Neural cell (in vitro differentiated cells): ENCODE data around the gene ARHGEF2. TPM values are rescaled to one million over a fixed set of nuclear protein-coding genes. Genes with fewer than 3 reads are reported as not detected.

Experiments used
- H2AFZ ChIP-seq: fragments of 200-600, 300-800 bp; sonication (generic), shearing (Covaris generic); 2 replicates; pipeline ENCODE4 v1.6.0; 2014; ENCODE audit warnings: low read depth, mild to moderate bottlenecking, antibody characterized with exemption, low read length, moderate library complexity
- H3F3A ChIP-seq: fragments of 200-600 bp; shearing (Covaris generic); 2 replicates; pipeline ENCODE4 v1.6.1; 2016; ENCODE audit warnings: mild to moderate bottlenecking, moderate library complexity, mixed read lengths, antibody characterized with exemption, low read length; ENCODE audit not compliant: insufficient read depth, poor library complexity, severe bottlenecking
- H3K27ac ChIP-seq: fragments of 200-600, 300-800 bp; sonication (generic), shearing (Covaris generic); 2 replicates; pipeline ENCODE4 v1.5.1; 2014; ENCODE audit warnings: mild to moderate bottlenecking, low read length, moderate library complexity
- H3K27me3 ChIP-seq: fragments of 300-800, 200-600 bp; sonication (generic), shearing (Covaris generic); 2 replicates; pipeline ENCODE4 v1.6.0; 2014; ENCODE audit warnings: mild to moderate bottlenecking, low read depth, low read length, moderate library complexity; ENCODE audit not compliant: insufficient read depth
- H3K36me3 ChIP-seq: fragments of 300-800, 200-600 bp; sonication (generic), shearing (Covaris generic); 2 replicates; pipeline ENCODE4 v1.5.1; 2014; ENCODE audit warnings: mild to moderate bottlenecking, antibody characterized with exemption, low read length, moderate library complexity; ENCODE audit not compliant: insufficient read depth
- H3K4me2 ChIP-seq: fragments of 300-800, 200-600 bp; sonication (generic), shearing (Covaris generic); 2 replicates; pipeline ENCODE4 v1.6.0; 2014; ENCODE audit warnings: mild to moderate bottlenecking, low read length
- H3K4me3 ChIP-seq: fragments of 300-800, 200-600 bp; sonication (generic), shearing (Covaris generic); 2 replicates; pipeline ENCODE4 v1.5.1; 2014; ENCODE audit warnings: mild to moderate bottlenecking, low read length, moderate library complexity
- H3K79me2 ChIP-seq: fragments of 200-600 bp; shearing (Covaris generic); replicated peaks from 2 replicates; pipeline ENCODE4 v1.6.0; 2014; ENCODE audit warnings: mild to moderate bottlenecking, low read length, moderate library complexity; ENCODE audit not compliant: insufficient read depth
- H3K9ac ChIP-seq: fragments of 300-800, 200-600 bp; sonication (generic), shearing (Covaris generic); 2 replicates; pipeline ENCODE4 v1.6.1; 2016; ENCODE audit warnings: mild to moderate bottlenecking, low read length, mixed read lengths
- H3K9me2 ChIP-seq: fragments of 200-600 bp; shearing (Covaris generic); 2 replicates; pipeline ENCODE4 v1.6.1; 2016; ENCODE audit warnings: mild to moderate bottlenecking, low read length, mixed read lengths; ENCODE audit not compliant: insufficient read depth
- H3K9me3 ChIP-seq: fragments of 200-600, 300-800 bp; sonication (generic), shearing (Covaris generic); 2 replicates; pipeline ENCODE4 v1.6.1; 2016; ENCODE audit warnings: mild to moderate bottlenecking, mixed run types, low read length, moderate library complexity, mixed read lengths
- H4K20me1 ChIP-seq: fragments of 200-600 bp; shearing (Covaris generic); 2 replicates; pipeline ENCODE4 v1.6.1; 2016; ENCODE audit warnings: mild to moderate bottlenecking, mixed run types; ENCODE audit not compliant: insufficient read depth
- EP300 ChIP-seq: fragments of 450-650 bp; conservative IDR thresholded peaks from 2 replicates; pipeline ENCODE4 v1.6.1; 2014; ENCODE audit warnings: antibody characterized with exemption, mild to moderate bottlenecking, moderate library complexity; ENCODE audit not compliant: poor library complexity, severe bottlenecking
- EZH2 ChIP-seq: fragments of 200-600, 300-800 bp; shearing (Covaris generic), sonication (generic); IDR thresholded peaks from 2 replicates; pipeline ENCODE4 v1.6.1; 2014; ENCODE audit warnings: antibody characterized with exemption, low read length, borderline replicate concordance, mild to moderate bottlenecking; ENCODE audit not compliant: insufficient read depth, poor library complexity, severe bottlenecking
- MXI1 ChIP-seq: fragments of 450-650 bp; conservative IDR thresholded peaks from 2 replicates; pipeline ENCODE4 v1.6.1; 2014; ENCODE audit warnings: antibody characterized with exemption, mild to moderate bottlenecking; ENCODE audit not compliant: poor library complexity, severe bottlenecking
- POLR2AphosphoS5 ChIP-seq: IDR thresholded peaks from 2 replicates; pipeline ENCODE4 v1.6.1; 2012
- RAD21 ChIP-seq: fragments of 450-650 bp; conservative IDR thresholded peaks from 2 replicates; pipeline ENCODE4 v1.6.1; 2014; ENCODE audit warnings: antibody characterized with exemption, mild to moderate bottlenecking, moderate library complexity
- SMC3 ChIP-seq: fragments of 450-650 bp; conservative IDR thresholded peaks from 2 replicates; pipeline ENCODE4 v1.6.1; 2014; ENCODE audit warnings: antibody characterized with exemption, mild to moderate bottlenecking, moderate library complexity; ENCODE audit not compliant: poor library complexity
- TAF1 ChIP-seq: IDR thresholded peaks from 2 replicates; pipeline ENCODE4 v1.6.1; 2012; ENCODE audit warnings: low read depth
- polyA plus RNA-seq: library from polyadenylated mRNA; depleted of rRNA; stranded (reverse); fragments of >200 nt; gene quantifications from 2 replicates; pipeline ENCODE4 v1.2.3, GENCODE V29; 2014
- TF ChIP-seq, protein P1 (sequence below): IDR thresholded peaks from 2 replicates; pipeline ENCODE4 v1.6.1; 2012; ENCODE audit warnings: borderline replicate concordance
- TF ChIP-seq, protein P2 (sequence below): fragments of 450-650 bp; IDR thresholded peaks from 2 replicates; pipeline ENCODE4 v1.5.1; 2014; ENCODE audit warnings: antibody characterized with exemption, mild to moderate bottlenecking, moderate library complexity; ENCODE audit not compliant: poor library complexity, severe bottlenecking

Gene ARHGEF2
- polyA plus RNA-seq, 1 donor from 2014 or later: 45.1 TPM

DNA sequence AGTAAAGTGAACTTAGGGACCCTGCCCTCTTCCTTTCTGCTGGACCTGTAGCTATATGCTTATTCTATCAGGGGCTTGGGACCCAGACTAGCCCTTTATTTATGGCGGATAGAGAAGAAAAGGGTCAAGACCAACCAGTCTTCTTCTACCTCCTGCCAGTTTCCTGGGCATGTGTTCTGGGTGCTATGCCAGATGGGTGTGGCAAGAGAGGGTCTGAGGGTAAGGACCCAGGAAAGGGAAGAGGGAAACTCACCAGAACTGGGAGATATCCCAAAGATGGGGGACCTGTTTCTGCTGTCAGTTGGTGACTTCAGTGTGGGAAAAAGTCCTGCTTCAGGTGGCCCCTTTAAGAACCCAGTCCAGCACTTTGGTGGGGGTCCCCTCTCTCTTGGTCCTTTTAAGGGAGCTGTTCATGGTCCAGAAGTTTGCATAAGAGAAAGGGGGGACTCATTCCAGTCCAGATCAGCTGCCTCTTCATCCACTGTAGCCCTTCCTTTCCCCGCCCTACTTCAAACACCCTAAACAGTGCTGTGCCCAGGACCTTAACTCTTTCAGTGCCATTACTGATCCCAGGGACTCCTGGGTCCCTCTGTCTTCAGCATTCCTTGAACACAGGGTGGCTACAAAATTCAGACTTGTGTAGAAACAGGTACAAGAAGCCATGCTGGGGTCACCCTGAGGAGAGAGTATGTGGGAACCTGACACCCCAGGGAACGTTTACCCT is 24.0 kb upstream of the ARHGEF2 start:
- H3K27ac ChIP-seq: no peak overlapping the region
- H3K9ac ChIP-seq: no peak overlapping the region
- H3K4me2 ChIP-seq: no peak overlapping the region
- no peaks in the 10 kb centered on the region for H3K36me3 ChIP-seq
- no peaks in the 10 kb centered on the region for H3K9me3 ChIP-seq
- H3K27me3 ChIP-seq: no peaks in the 10 kb centered on the region
- H3K4me3 ChIP-seq: no peak overlapping the region
- no peaks in the 10 kb centered on the region for H4K20me1 ChIP-seq
- H3K9me2 ChIP-seq: no peaks in the 10 kb centered on the region
- H3F3A ChIP-seq: no peaks in the 10 kb centered on the region
- no peak overlapping the region for H2AFZ ChIP-seq
- no peaks in the 10 kb centered on the region for H3K79me2 ChIP-seq
- TF ChIP-seq, protein P1, sequence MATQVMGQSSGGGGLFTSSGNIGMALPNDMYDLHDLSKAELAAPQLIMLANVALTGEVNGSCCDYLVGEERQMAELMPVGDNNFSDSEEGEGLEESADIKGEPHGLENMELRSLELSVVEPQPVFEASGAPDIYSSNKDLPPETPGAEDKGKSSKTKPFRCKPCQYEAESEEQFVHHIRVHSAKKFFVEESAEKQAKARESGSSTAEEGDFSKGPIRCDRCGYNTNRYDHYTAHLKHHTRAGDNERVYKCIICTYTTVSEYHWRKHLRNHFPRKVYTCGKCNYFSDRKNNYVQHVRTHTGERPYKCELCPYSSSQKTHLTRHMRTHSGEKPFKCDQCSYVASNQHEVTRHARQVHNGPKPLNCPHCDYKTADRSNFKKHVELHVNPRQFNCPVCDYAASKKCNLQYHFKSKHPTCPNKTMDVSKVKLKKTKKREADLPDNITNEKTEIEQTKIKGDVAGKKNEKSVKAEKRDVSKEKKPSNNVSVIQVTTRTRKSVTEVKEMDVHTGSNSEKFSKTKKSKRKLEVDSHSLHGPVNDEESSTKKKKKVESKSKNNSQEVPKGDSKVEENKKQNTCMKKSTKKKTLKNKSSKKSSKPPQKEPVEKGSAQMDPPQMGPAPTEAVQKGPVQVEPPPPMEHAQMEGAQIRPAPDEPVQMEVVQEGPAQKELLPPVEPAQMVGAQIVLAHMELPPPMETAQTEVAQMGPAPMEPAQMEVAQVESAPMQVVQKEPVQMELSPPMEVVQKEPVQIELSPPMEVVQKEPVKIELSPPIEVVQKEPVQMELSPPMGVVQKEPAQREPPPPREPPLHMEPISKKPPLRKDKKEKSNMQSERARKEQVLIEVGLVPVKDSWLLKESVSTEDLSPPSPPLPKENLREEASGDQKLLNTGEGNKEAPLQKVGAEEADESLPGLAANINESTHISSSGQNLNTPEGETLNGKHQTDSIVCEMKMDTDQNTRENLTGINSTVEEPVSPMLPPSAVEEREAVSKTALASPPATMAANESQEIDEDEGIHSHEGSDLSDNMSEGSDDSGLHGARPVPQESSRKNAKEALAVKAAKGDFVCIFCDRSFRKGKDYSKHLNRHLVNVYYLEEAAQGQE: no peak
- TF ChIP-seq SMC3 (no peak), TAF1 (no peak), POLR2AphosphoS5 (no peak), RAD21 (no peak), MXI1 (no peak), EZH2 (no peak), EP300 (no peak)
- TF ChIP-seq, protein P2, sequence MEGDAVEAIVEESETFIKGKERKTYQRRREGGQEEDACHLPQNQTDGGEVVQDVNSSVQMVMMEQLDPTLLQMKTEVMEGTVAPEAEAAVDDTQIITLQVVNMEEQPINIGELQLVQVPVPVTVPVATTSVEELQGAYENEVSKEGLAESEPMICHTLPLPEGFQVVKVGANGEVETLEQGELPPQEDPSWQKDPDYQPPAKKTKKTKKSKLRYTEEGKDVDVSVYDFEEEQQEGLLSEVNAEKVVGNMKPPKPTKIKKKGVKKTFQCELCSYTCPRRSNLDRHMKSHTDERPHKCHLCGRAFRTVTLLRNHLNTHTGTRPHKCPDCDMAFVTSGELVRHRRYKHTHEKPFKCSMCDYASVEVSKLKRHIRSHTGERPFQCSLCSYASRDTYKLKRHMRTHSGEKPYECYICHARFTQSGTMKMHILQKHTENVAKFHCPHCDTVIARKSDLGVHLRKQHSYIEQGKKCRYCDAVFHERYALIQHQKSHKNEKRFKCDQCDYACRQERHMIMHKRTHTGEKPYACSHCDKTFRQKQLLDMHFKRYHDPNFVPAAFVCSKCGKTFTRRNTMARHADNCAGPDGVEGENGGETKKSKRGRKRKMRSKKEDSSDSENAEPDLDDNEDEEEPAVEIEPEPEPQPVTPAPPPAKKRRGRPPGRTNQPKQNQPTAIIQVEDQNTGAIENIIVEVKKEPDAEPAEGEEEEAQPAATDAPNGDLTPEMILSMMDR: no peak

DNA sequence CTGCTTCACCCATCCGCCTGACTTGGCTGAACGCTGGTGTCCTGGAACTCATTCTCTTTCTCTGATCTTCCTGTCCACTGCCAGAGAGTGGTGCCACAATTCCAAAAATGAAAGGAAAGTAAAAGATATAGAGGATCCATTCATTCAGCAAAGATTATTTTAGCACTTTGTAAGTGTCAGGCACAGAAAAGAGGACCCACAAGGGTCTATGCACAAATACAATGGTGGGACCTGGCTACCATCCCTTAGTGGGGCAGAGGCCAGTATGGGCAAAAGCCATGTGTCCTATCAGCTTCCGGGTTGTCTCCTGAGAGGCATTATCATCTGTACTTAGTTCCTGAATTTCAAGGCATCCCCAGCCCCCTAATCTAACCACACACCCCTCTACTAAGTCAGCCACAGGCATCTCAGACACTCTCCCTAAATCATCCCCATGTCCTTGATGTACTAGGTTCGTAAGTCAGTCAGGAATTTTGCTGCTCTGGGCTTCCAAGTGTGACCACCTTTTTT is 23.4 kb upstream of the ARHGEF2 start:
- Histone ChIP-seq H3K9me2 (no peaks in the 10 kb centered on the region), H2AFZ (no peak overlapping the region), H3K27me3 (no peaks in the 10 kb centered on the region), H3F3A (no peaks in the 10 kb centered on the region), H3K4me3 (no peak overlapping the region), H3K36me3 (no peaks in the 10 kb centered on the region), H3K79me2 (no peaks in the 10 kb centered on the region), H3K9ac (no peak overlapping the region), H4K20me1 (no peaks in the 10 kb centered on the region), H3K27ac (no peak overlapping the region), H3K9me3 (no peaks in the 10 kb centered on the region), H3K4me2 (no peak overlapping the region)
- TF ChIP-seq MXI1: no peak
- TF ChIP-seq POLR2AphosphoS5: no peak
- TF ChIP-seq EZH2: no peak
- TF ChIP-seq, protein P1: no peak
- no peak for TF ChIP-seq TAF1
- no peak for TF ChIP-seq RAD21
- TF ChIP-seq EP300: no peak
- TF ChIP-seq SMC3: no peak
